ENCODE measurements around the gene TNS2. TPM values are rescaled to one million over a fixed set of nuclear protein-coding genes. Genes with fewer than 3 reads are reported as not detected.

TNS2 gene
- total RNA-seq, 2 experiments from 2014 or later, result 2.3 to 3.0 TPM

- intact Hi-C loops (cut with DNase I, micrococcal nuclease), result loop anchor here in 1 of 2 experiments (10.0 kb wide), 1 partner anchor 135 kb away; no protein-coding TSS in a partner anchor
- H3K9me3 ChIP-seq (ENCODE audit: control insufficient read depth in 1 of 2, insufficient read depth in 1 of 2, low read length in 2 of 2), result no peaks in the 10 kb centered on the region
- POLR2A ChIA-PET, result no interaction called here
Observed at GRCh38 chr12:53059434-53060063, 9.7 kb downstream of the TNS2 start.

DNA sequence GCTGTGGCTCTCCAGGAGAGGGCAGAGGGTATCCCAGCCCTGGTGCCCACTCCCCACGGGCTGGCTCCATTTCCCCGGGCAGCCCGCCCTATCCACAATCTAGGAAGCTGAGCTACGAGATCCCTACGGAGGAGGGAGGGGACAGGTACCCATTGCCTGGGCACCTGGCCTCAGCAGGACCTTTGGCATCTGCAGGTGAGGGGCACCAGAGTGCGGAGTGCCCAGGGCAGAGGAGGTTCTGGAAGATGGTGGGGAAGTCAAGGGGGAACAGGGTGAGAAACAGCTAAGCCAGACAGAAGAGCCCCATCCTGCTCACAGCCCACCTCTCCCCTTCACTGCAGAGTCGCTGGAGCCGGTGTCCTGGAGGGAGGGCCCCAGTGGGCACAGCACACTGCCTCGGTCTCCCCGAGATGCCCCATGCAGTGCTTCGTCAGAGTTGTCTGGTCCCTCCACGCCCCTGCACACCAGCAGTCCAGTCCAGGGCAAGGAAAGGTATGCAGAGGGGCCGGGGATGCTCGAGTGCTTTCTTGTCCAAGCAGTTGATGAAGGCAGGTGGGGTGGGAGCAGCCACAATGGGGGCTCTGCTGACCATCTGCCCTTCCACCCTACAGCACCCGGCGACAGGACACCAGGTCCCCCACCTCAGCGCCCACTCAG is 10.3 kb downstream of the TNS2 start:
- Histone ChIP-seq H3K27ac (ENCODE audit: low read depth in 1 of 2, low read length in 2 of 2) (no peak overlapping the region), H3K4me3 (ENCODE audit: low read length) (no peak overlapping the region), H3K4me1 (ENCODE audit: insufficient read depth, low read length) (peaks cover 4% of the 10 kb centered on the region), H3K36me3 (ENCODE audit: insufficient read depth, low read length) (peaks cover 16% of the 10 kb centered on the region), H3K27me3 (ENCODE audit: control insufficient read depth in 1 of 2, insufficient read depth in 2 of 2, low read length in 2 of 2) (no peaks in the 10 kb centered on the region), H3K9me3 (ENCODE audit: control insufficient read depth in 1 of 2, insufficient read depth in 1 of 2, low read length in 2 of 2) (no peaks in the 10 kb centered on the region)
- Mint-ChIP-seq H3K27me3 (no peaks in the 10 kb centered on the region), H3K9me3 (no peaks in the 10 kb centered on the region), H3K36me3 (ENCODE audit: low read depth) (peaks cover 18% of the 10 kb centered on the region), H3K4me3 (no peak overlapping the region), H3K4me1 (ENCODE audit: low read depth) (no peaks in the 10 kb centered on the region), H3K27ac (no peak overlapping the region)
- ChIA-PET CTCF (no interaction called here), POLR2A (no interaction called here)
- no peak for DNase-seq
- ATAC-seq (ENCODE audit: poor library complexity), result no peak
- no peak for TF ChIP-seq CTCF (IDR thresholded peaks at IDR 0.05)
- intact Hi-C loops (cut with DNase I, micrococcal nuclease), result loop anchor here in 1 of 2 experiments (10.0 kb wide), 1 partner anchor 135 kb away; no protein-coding TSS in a partner anchor

More at GRCh38 chr12:53059434-53060063, 9.7 kb downstream of the TNS2 start:
- Mint-ChIP-seq H3K27me3 (no peaks in the 10 kb centered on the region), H3K4me1 (ENCODE audit: low read depth) (no peaks in the 10 kb centered on the region), H3K9me3 (no peaks in the 10 kb centered on the region), H3K4me3 (no peak overlapping the region), H3K36me3 (ENCODE audit: low read depth) (peaks cover 12% of the 10 kb centered on the region), H3K27ac (no peak overlapping the region)
- TF ChIP-seq CTCF (IDR thresholded peaks at IDR 0.05), result no peak
- ATAC-seq (ENCODE audit: poor library complexity), result no peak
- CTCF ChIA-PET, result no interaction called here
- Histone ChIP-seq H3K4me3 (ENCODE audit: low read length) (no peak overlapping the region), H3K36me3 (ENCODE audit: insufficient read depth, low read length) (peaks cover 10% of the 10 kb centered on the region), H3K27me3 (ENCODE audit: control insufficient read depth in 1 of 2, insufficient read depth in 2 of 2, low read length in 2 of 2) (no peaks in the 10 kb centered on the region), H3K4me1 (ENCODE audit: insufficient read depth, low read length) (peaks cover 7% of the 10 kb centered on the region), H3K27ac (ENCODE audit: low read depth in 1 of 2, low read length in 2 of 2) (no peak overlapping the region)
- no peak for DNase-seq

GRCh38 chr12:53060721-53061276 is 10.9 kb downstream of the TNS2 start:
- Histone ChIP-seq H3K27me3 (ENCODE audit: control insufficient read depth in 1 of 2, insufficient read depth in 2 of 2, low read length in 2 of 2) (no peaks in the 10 kb centered on the region), H3K4me1 (ENCODE audit: insufficient read depth, low read length) (peaks cover 5% of the 10 kb centered on the region), H3K36me3 (ENCODE audit: insufficient read depth, low read length) (peaks cover 22% of the 10 kb centered on the region), H3K9me3 (ENCODE audit: control insufficient read depth in 1 of 2, insufficient read depth in 1 of 2, low read length in 2 of 2) (no peaks in the 10 kb centered on the region), H3K27ac (ENCODE audit: low read depth in 1 of 2, low read length in 2 of 2) (no peak overlapping the region), H3K4me3 (ENCODE audit: low read length) (no peak overlapping the region)
- no peak for TF ChIP-seq CTCF (IDR thresholded peaks at IDR 0.05)
- no peaks in the 10 kb centered on the region for H3K27me3 Mint-ChIP-seq
- ATAC-seq (ENCODE audit: poor library complexity), result no peak
- no peaks in the 10 kb centered on the region for H3K9me3 Mint-ChIP-seq
- H3K4me3 Mint-ChIP-seq, result no peak overlapping the region
- no peak overlapping the region for H3K27ac Mint-ChIP-seq
- intact Hi-C loops (cut with DNase I, micrococcal nuclease), result loop anchor here in 1 of 2 experiments (10.0 kb wide), 1 partner anchor 134 kb away; no protein-coding TSS in a partner anchor
- CTCF ChIA-PET, result interaction anchor here (0.9 to 1.3 kb wide), 2 partner anchors 15 to 39 kb away, joined by 3 to 5 read pairs; no protein-coding TSS in a partner anchor
- POLR2A ChIA-PET, result interaction anchor here (1.6 kb wide), 1 partner anchor 18 kb away, joined by 6 read pairs; the partner anchor contains the start of gene SPRYD3
- H3K36me3 Mint-ChIP-seq (ENCODE audit: low read depth), result peaks cover 24% of the 10 kb centered on the region
- H3K4me1 Mint-ChIP-seq (ENCODE audit: low read depth), result peaks cover under 1% of the 10 kb centered on the region
- no peak for DNase-seq
